ENCODE measurements around the gene DPP8. TPM values are rescaled to one million over a fixed set of nuclear protein-coding genes. Genes with fewer than 3 reads are reported as not detected.

DPP8 gene
- total RNA-seq, 4 donors from 2014 or later = 22.2 to 58.3 (median 33.5) TPM

DNA sequence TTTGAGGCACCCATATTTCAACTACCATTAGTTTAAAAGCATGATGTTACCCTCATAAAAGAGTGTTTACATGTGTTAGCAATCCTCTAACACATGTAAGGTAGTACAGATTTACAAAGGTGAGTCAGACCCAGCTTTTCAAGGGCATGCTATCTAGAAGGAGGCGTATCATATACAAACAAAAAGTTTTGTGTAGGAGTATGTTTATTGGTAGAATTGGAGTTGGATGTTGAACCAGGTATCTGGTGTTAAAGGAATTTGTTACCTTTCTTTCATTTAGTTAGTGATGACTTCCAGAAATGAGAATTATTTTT, 15.2 kb upstream of the DPP8 start:
- H3K4me1 ChIP-seq = peaks cover 35% of the 10 kb centered on the region
- H3K36me3 ChIP-seq = no peaks in the 10 kb centered on the region
- H3K27me3 ChIP-seq = no peaks in the 10 kb centered on the region
- H3K4me3 ChIP-seq = no peak overlapping the region
- no peaks in the 10 kb centered on the region for H3K9me3 ChIP-seq
- H3K27ac ChIP-seq = peak overlapping the region; percentile 70
- no peak for DNase-seq (ENCODE audit: low spot score in 2 of 2)
- TF ChIP-seq EP300 (IDR thresholded peaks at IDR 0.05) (no peak), POLR2AphosphoS5 (IDR thresholded peaks at IDR 0.05) (no peak), POLR2A (IDR thresholded peaks at IDR 0.05) (no peak), CTCF (IDR thresholded peaks at IDR 0.05) (no peak)
- WGBS = 51% methylated on average over 1 of the region's 1 CpG

DNA sequence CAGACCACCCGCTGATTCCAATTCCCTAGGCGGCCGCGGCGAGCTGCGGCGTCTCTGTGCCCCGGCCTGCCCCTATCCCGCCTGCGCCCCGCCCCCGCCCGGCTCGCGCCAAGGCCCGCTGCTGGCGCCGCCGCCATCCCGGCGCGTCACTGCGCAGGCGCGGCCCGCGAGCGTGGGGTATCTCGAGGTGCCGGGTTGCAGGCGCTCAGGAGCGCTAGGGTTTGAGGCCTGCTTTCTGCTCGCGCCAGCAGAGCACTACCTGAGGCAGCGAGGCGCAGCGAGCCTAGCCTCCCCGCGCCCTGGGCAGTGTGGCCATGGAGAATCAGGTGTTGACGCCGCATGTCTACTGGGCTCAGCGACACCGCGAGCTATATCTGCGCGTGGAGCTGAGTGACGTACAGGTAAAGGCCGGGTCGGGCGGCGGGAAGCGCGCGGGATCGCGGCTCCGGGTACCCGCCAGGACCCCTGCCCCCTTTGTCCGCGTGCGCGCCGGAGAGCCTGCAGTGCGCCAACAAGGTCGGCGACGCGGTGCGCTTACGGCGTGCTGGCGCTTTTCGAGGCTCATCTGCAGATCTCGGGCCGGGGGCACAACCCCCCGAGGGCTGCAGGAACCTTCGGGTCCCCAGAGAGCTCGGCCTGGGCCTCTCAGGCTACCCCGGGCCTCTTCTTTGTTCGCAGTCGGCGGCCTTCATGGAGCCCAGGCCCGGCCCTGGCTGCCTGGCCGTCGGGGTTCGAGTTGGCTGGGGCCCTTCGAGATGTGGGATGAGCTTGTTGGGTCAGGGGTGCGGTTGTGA, 13.0 kb upstream of the DPP8 start, which contains the start of gene HACD3:
HACD3 (plus strand) TSS at position 146 of the 794 bp plus-strand sequence; CDS start at position 315, 169 bp downstream.
- Histone ChIP-seq H3K27ac (peak within 1 kb of the TSS; percentile 49), H3K9me3 (no peaks in the 10 kb centered on the region), H3K4me3 (peak within 1 kb of the TSS; percentile 68), H3K27me3 (no peaks in the 10 kb centered on the region), H3K4me1 (peaks cover 39% of the 10 kb centered on the region), H3K36me3 (no peaks in the 10 kb centered on the region)
- under 1% methylated on average over 42 of the region's 88 CpGs for WGBS
- peak; percentile 85 to 88 for DNase-seq (ENCODE audit: low spot score in 2 of 2)
- TF ChIP-seq EP300 (IDR thresholded peaks at IDR 0.05) (no peak), POLR2A (IDR thresholded peaks at IDR 0.05) (peak; percentile 16 to 17), POLR2AphosphoS5 (IDR thresholded peaks at IDR 0.05) (peak in 2 of 3 donors; percentile 9 to 30), CTCF (IDR thresholded peaks at IDR 0.05) (no peak)

- DNase-seq (ENCODE audit: low spot score in 2 of 2) = no peak
- TF ChIP-seq EP300 (IDR thresholded peaks at IDR 0.05) = no peak
- no peak for TF ChIP-seq POLR2A (IDR thresholded peaks at IDR 0.05)
- no peak for TF ChIP-seq POLR2AphosphoS5 (IDR thresholded peaks at IDR 0.05)
- TF ChIP-seq CTCF (IDR thresholded peaks at IDR 0.05) = no peak
- Histone ChIP-seq H3K4me1 (peaks cover 39% of the 10 kb centered on the region), H3K27ac (peak overlapping the region; percentile 49), H3K4me3 (peak overlapping the region; percentile 68), H3K27me3 (no peaks in the 10 kb centered on the region), H3K9me3 (no peaks in the 10 kb centered on the region), H3K36me3 (no peaks in the 10 kb centered on the region)
- WGBS = 49% methylated on average over 13 of the region's 13 CpGs
These were observed 12.4 kb upstream of the DPP8 start for GRCh38 chr15:65529762-65530317.

GRCh38 chr15:65528461-65529060, 11.1 kb upstream of the DPP8 start:
- Histone ChIP-seq H3K36me3 (no peaks in the 10 kb centered on the region), H3K9me3 (no peaks in the 10 kb centered on the region), H3K27ac (no peak overlapping the region), H3K4me1 (peaks cover 39% of the 10 kb centered on the region), H3K27me3 (no peaks in the 10 kb centered on the region), H3K4me3 (no peak overlapping the region)
- 94% methylated on average over 20 of the region's 20 CpGs for WGBS
- TF ChIP-seq EP300 (IDR thresholded peaks at IDR 0.05) (no peak), POLR2A (IDR thresholded peaks at IDR 0.05) (no peak), POLR2AphosphoS5 (IDR thresholded peaks at IDR 0.05) (no peak), CTCF (IDR thresholded peaks at IDR 0.05) (no peak)
- DNase-seq (ENCODE audit: low spot score in 2 of 2) = no peak

GRCh38 chr15:65525622-65526021, 8.1 kb upstream of the DPP8 start:
- WGBS = 61% methylated on average over 1 of the region's 1 CpG
- no peak overlapping the region for H3K4me3 ChIP-seq
- no peaks in the 10 kb centered on the region for H3K27me3 ChIP-seq
- peaks cover 13% of the 10 kb centered on the region for H3K4me1 ChIP-seq
- no peak for TF ChIP-seq POLR2A (IDR thresholded peaks at IDR 0.05)
- TF ChIP-seq POLR2AphosphoS5 (IDR thresholded peaks at IDR 0.05) = no peak
- TF ChIP-seq CTCF (IDR thresholded peaks at IDR 0.05) = no peak
- TF ChIP-seq EP300 (IDR thresholded peaks at IDR 0.05) = no peak
- no peaks in the 10 kb centered on the region for H3K36me3 ChIP-seq
- no peak overlapping the region for H3K27ac ChIP-seq
- no peaks in the 10 kb centered on the region for H3K9me3 ChIP-seq
- no peak for DNase-seq (ENCODE audit: low spot score in 2 of 2)

Measured in suprapubic skin (tissue), 4 donors.